GM18517 (cell line): ENCODE measurements around the gene SLC1A2.

Experiments used
- ATAC-seq: cut with Tn5 transposase; IDR thresholded peaks from one replicate; pipeline ENCODE4 v1.9.1; 2021; ENCODE audit warnings: mild to moderate bottlenecking, moderate library complexity; ENCODE audit not compliant: unreplicated experiment

SLC1A2 gene

DNA sequence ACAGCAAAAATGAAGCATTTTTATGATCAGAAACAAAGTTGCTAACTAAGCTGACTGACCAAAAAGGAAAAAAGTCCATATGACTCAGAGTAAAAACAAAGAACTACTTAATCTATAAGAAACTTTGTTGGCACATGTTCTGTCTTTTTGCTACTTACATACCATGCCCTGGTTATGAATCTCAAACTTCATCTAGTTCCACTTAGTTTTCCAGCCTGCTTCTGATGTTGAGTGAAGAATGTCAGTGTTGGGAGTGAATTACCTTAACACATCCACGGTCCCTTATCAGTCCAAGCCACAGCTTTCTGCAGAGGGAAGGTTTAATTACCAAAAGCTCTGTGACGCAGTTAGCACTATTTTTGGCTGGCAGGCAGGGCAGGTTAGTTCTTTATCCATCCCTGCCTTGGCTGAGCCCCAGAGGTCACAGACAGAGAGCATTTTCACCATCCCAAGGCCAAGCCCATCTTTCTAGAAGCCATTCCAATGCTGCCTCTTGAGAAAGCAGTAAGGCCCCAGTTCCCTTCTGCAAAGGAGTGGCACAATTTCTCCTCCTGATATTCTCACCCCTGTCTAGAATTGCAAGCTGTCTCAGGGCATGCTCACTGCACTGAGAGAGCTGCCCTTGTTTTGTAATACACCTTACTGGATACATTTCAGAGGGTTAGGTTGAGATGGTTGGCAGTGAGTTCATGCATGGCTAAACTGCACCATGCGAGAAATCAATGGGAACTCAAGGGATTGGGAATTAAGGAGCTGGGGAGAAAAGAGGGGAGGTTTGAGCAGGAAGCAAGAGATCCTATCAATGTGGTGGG, 67.1 kb downstream of the SLC1A2 start:
- ATAC-seq: no peak

DNA sequence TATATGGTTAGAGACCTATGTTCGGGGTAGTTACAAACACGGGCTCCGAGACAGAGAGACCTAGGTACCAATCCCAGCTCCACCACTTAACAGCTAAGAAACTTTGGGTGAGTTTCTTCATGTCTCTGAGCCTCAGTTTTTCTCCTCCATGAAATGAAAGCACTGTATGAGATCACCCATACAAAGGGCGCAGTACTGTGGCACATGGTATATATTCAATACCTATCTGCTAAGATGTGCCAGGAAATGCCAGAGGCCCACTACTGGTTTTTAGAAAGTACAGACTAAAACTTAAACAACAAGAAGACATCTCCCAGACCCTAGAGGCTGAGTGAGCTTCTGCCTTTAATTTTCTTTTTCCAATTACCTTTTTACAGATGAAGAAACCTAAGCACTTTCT, 69.5 kb downstream of the SLC1A2 start:
- no peak for ATAC-seq

DNA sequence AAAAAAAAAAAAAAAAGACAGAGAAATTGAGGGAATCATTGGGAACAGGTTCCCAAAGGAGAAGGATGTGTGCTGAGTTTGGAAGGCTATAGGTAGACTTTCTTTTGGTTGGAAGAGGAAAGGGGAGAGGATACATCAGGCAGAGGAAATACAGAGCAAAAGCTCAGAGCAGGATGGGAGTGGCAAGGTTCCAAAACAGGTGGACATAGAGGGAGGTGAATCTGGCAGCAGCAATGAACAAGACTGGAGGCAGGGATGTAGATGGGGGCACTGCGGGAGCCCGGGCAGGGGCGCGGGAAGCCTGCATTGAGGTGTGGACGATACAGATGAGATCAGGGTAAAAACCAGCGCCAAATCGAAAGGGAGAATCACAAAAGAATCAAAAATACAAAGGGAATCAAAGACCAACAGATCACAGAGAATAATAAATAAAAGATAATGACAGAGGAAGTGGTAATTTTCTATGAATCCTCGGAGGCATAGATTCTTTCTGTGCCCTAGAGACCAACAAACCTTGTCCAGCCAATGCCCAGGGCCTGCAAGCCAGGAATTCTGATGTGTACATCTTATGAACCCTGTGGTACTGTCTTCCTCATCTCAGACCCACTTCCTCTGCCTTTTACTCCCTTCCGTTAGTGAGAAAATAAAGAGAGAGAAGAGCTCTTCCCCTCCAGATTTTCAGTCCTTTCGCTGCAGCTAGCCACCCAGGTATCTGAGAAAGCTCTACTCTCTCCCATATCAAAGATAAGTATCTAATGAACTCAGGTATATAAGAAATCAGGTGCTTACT, 70.3 kb downstream of the SLC1A2 start:
- no peak for ATAC-seq

DNA sequence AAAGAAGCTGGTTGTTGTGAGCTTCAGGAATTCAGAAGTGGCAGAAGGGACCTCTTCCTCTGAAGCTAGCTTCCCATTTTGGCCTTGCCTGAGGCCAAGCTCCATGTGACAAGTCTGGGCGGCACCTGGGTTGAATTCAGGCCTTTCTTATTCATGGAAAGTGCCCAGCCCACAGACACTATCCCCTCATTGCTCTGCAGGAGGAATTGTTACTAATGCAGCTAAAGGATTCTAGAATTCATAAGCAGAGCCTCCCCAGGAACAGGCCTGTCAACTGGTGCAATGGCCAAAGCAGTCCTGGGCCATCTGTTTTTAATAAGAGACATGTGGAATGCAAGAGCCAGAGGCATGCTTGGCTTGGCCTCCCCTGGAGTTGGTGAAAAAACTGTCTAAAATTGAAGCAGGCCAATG, 71.4 kb downstream of the SLC1A2 start:
- ATAC-seq: no peak

DNA sequence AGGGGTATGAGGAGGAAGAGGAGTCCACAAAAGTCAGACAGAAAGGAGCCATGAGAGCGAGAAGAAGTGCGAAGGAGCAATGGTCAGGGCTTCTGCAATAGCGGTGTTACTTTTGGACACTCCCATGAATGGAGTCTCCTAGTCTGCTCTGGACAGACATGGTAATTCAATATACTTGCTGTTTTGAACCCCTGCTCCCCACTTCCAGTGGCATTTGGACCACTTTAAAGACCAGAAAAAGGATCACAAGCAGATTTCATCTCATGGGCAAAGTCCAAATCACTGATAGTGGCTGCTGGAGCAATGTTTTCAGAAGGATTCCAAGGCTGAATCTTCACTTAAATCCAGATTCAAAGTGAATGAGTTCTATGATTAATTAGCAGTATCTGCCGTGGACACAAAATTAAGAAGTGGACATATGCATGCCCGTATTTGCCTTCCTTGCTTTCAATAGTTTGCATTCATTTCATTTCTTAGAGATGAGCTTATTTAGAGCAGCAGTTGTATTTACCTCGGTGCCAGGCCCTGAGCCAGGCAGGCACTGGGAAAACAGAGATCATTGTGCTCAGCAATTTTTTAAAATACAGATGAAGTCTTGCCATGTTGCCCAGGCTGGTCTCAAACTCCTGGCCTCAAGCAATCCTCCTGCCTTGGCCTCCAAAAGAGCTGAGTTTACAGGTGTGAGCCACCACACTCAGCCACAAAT, 72.0 kb downstream of the SLC1A2 start:
- ATAC-seq: no peak

DNA sequence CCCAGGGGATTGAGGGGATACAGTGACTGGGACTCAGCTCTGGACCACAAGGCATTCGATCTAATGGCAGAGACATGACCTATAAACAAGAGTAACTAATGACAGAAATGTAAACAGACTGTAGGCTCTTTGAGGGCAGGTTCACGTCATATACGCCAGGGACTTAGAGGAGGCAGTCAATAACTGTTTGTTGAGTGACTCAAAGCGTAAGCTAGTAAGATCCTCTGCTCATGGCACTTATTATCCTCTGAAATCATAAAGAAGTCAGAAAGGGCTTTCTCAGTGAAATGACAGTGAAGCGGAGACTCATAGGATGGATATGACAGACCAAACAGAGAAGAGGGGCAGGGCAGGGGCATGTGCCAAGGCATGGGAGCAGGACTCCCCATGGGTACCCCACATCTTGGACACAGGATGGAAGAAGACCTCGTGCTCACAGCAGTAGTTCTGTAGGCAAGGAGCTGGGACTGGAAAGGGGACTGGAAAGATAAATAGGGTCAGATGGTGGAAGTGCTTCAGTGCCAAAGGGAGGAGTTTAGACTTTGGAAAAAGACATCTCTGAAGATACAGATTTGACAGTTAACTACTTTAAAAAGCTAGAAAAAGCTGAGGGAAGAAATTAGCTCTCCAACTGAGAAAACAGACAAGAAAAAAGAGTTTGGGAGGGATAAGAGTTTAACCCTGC, 72.7 kb downstream of the SLC1A2 start:
- no peak for ATAC-seq

DNA sequence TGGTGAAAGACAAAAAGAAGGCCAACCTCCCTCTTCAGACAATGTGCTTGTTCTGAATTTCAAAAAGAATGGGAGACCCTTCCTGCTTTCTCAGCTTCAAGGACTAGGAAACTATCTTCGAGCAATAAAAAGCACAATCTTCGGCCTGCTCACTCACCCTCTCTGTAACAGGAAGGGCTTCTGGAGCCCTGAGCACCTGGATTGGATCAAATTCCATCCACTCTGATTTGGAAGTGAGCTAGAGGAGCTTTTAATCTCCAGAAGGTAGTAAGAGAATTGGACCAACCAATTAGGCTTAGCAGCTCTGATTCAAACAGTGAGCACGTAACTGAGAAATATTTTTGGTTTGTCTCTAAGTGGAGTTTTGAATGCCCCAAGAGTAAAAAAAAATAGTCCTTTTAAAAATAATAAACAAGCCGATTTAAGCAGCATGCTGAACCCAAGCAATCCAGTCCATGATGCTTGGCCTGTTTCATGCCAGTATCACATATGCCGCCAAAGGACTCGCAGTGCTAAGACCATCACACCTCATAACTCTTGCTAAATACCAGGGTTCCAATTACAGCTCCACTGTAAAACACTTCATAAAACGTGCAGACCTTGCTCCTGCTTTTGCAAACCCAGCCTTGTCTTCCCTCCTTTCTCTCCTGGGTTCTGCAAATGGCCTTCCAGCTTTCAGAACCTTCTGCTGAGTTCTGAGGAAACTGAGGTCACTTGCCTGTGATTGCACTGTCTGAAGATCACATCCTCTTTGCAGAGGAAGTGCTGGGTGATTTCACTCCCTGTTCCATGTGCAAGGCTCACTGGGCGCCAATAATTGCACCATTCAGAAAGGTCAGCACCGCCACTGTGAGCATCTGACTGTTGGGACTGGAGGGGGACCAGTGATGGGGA, 74.4 kb downstream of the SLC1A2 start:
- ATAC-seq: no peak

DNA sequence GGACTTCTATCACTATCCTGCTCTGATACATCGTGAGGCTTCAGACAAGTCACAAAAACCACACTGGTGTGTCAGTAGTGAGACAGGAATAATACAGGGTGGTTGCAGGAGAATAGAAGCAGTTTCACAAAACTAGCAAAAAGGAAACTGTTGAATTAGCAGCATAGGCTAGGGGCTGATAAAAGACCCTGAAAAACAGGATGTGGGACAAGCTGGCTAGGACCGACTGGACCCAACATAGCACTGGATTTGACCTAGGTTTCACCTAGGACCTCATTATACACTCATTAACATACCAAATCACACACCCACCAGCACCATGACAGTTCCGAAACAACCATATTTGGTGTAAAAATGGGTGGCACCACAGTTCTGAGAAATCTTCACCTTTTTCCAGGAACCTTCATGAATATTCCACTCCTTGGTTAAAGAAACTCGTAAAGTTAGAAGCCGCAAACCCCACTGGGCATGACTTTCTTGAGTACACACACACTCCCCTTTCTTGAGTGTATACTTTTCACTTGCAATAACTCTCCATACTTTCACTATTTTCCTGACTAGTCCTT, 76.2 kb downstream of the SLC1A2 start:
- ATAC-seq: peak; percentile 69

DNA sequence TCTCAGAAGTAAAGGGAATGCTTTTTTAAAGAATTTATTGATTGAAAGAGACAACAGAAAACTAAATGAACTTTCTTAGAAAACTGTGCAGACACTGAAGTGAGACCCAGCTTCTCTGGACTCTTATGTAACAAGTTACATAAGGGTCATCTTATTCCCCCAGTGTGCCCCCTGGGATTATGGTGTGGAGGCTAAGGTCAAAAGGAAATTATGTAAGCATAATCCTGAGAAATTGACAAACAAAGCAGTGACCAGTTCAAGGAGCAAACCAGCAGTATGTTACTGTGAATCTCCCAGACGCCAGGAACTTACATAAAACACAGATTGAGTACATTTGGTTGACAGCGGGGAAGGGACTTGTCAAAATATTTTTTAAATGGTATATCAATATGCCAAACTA, 78.6 kb downstream of the SLC1A2 start:
- no peak for ATAC-seq

DNA sequence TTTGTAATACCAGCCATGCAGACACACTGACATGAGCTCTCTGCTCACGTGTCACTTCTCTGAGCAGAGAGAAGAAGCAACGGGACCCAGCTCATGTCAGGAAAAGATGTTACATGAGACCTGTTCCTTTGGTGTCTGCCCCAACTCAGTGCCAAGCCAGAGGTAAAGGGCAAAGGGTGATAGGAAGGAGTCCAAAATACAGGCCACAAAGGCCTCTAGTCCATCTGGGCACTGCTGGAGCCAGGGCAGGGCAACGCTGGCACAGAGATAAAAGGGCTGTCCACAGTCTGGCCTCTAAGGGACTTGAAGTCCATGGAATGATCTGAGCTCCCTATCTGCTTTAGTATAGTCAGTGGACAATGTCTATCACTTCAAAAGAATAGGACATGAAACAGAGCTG, 79.3 kb downstream of the SLC1A2 start:
- no peak for ATAC-seq

DNA sequence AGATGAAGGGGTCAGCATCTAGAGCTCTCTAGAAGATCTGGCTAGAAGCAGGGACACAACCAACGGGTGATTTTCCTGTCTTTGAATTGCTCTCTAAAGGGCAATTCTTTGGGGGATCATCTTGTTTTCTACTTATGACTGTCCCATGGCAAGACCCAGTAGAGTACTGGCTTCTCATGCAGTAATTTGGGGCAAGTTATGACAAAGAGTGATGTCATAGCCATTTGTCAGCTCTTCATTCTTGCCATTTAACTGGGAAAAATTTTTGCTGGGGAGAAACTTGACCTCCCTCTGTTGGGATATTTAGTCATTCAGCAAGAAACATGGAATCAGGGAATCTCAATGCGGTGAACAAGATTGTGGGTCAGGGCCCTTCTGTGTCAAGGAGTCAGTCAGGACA, 80.4 kb downstream of the SLC1A2 start:
- ATAC-seq: no peak

DNA sequence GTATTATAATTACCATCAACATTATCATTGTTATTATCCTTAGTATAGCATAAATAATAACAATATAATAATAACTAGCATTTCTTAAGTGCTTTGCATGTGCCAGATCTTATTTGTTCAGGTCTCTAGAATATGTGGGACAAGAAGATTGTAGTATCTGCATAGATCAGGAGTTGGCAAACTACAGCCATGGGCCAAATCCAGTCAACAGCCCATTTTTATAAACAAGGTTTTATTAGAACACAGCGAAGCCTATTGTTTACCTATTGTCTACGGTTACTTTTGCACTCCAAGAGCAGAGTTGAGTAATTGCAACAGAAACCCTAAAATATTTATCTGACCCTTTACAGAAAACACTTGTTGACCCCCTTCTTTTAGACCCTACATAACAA, 81.4 kb downstream of the SLC1A2 start:
- ATAC-seq: no peak

DNA sequence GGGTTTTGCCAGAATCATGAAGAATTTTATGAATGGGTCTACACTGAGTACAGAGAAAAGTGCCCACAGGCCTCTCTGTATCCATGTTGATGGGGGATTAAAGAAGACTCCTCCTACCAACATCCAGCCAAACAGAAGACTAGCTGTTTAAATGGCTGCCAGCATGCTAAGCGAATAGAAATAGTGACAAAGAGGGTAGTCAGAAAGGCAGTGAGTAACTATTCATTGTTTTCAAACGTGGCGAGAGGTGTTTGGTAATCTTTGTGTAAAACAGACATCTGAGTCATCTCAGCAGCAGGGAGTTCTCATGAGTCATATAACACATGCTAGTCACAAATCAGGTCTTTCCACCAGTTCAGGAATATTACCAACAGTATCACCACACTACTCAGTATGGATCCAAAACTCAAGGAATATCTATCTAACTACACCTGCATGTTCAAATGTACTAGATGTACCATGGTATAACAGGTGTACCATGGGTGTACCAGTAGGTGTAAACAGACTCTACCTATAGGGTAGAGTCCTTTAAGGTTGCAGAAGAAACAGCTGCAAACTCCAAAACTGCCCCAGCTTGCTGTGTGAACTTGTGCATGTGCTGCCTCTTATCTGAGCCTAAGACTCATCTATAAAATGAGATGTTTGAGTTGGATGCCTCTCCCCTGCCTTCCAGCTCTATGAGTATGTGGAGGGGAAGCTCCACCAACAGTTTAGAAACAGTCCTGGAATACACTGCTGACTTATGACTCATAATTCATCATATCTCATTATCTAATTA, 82.0 kb downstream of the SLC1A2 start:
- no peak for ATAC-seq

DNA sequence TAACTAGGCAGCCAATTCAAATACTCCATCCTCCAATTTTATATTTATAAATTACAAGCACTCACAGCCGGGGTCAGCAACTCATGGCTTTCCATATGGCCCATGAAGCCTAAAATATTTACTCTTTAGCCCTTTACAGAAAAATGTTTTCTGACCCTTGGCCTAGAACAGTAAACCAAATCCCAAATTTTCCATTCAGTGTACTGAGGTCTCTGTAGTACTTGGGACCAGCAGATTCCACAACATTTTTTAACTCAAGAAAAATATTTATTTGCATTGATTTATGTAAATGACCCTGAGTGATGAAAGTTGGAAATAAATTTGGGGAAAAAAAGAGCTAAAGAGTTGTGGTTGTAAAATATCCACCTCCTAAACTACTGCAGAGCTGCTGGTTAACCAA, 82.6 kb downstream of the SLC1A2 start:
- ATAC-seq: no peak

DNA sequence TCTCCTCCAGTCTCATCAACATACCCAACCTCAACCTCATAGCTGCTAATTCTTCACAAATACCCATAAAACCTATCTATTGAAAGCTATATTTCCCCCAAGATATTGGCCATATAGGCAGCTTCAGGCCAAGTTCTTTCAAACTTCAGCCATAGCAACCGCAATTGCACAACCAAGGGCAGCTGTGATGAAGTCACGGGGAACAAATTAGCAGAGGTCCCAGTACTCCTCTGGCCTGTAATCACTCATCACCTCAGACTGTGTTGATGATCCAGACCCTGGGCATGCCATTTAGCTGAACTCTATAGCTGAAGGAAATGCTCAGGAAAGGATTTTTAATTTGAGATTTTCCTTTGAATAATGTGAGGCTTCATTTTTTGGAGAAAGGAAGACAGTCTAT, 84.1 kb downstream of the SLC1A2 start:
- no peak for ATAC-seq

DNA sequence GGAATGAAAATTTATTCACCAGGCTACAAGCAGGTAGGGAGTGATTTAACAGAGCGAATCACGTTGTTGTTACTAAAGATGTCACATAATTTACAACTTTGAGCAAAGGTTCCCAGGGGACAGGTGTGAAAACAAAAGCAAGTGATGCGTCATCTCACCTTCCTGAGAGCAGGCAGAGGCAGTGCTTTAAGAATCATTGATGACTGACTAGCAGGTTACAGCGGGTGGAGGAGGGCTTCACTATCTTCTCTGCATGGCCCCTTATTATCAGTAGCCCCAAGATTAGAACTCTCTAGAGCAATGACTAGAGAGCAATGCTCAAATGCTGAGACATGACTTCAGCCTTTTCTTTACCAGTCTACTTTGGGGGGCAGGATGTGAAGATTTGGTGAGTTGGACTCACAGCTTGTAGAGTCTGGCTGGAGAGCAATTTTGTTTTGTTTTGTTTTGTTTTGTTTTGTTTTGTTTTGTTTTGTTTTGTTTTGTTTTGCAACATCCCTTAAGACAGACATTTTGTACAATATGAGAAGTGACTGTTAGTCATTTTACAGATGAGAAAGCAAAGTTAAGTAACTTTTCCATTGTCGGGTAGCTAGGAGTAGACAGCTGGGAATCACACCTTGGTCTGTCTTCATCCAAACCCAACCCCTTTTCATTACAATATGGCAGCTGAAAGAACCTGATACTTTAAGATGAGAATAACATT, 84.8 kb downstream of the SLC1A2 start:
- ATAC-seq: peak; percentile 77

DNA sequence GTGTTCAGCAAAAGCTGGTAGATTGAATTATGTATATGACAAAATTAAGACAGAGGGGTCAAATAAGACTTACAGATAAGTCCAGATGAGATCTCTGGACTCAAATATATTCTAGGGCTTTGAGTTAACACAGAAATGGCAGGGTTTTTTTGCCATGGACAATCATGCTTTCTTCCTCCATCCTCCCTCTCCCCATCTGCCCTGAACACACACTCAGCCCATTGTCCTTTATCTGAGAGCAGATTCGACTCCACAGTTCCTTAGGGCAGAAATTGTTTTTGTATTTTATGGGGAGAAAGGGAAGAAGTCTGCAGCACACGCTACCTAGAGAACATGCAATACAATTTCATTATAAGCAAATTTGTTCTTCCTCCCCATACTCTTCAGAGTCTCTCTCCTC, 86.8 kb downstream of the SLC1A2 start:
- no peak for ATAC-seq

DNA sequence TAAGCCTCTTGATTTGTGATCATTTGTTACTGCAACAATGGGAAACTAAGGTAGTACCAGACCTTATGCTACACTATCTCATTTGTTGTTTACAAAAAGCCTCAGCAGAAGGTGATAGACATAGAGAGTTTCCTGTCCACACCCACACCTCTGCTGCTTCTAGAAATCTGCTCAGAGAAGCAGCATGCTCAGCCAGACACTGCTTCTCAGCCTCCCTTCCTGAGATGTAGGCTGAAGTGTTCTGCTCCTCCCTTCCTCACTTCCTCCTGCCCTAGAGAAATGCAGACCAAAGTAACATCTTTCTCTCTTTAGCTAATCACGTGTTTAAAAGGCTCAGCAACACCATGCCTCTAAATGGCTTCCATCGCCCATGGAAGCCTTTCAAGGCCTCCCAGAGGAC, 88.4 kb downstream of the SLC1A2 start:
- peak; percentile 43 for ATAC-seq
